PFSK-1 (cell line): ENCODE results near the gene SPIRE1.

Source experiments
- FOXP2 ChIP-seq: optimal IDR thresholded peaks from 2 replicates; pipeline ENCODE3; 2011; ENCODE audit warnings: borderline replicate concordance, control low read depth, inconsistent platforms; ENCODE audit not compliant: insufficient read depth; ENCODE audit errors: extremely low read length, extremely low read depth
- POLR2AphosphoS5 ChIP-seq: IDR thresholded peaks from 2 replicates; pipeline ENCODE4 v1.6.1; 2012; ENCODE audit warnings: low read depth, mild to moderate bottlenecking, control low read depth, low read length, moderate library complexity
- SIN3A ChIP-seq: IDR thresholded peaks from 2 replicates; pipeline ENCODE4 v1.6.1; 2012; ENCODE audit warnings: mild to moderate bottlenecking, low read length, moderate library complexity, borderline replicate concordance; ENCODE audit not compliant: insufficient read depth
- TAF1 ChIP-seq: IDR thresholded peaks from 2 replicates; pipeline ENCODE4 v1.6.1; 2012; ENCODE audit warnings: low read length, control low read depth, borderline replicate concordance; ENCODE audit not compliant: insufficient read depth
- TF ChIP-seq, protein P1 (sequence below), 2 experiments: IDR thresholded peaks; 2 replicates each; pipeline versions ENCODE4 v1.6.1 to v1.8.0; 2011 to 2012; ENCODE audit warnings: low read depth in 2 of 2, low read length in 2 of 2, control low read depth in 1 of 2, inconsistent platforms in 1 of 2, mild to moderate bottlenecking in 1 of 2, moderate library complexity in 1 of 2; ENCODE audit not compliant: insufficient read depth in 1 of 2

Gene SPIRE1

DNA sequence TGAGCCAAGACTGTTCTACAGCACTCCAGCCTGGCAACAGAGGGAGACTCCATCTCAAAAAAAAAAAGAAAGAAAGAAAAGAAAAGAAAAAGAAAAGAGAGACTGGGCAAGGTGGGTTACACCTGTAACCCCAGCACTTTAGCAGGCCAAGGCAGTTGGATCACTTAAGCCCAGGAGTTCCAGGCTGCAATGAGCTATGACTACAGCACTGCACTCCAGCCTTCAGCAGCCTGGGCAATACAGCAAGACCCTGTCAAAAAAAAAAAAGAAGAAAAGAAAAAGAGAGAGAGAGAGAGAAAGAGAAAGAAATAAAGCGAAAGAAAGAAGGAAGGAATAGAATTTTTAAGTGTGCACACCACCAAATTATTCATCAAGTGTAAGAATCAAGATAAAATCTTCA is 2.9 kb downstream of the SPIRE1 start:
- TF ChIP-seq POLR2AphosphoS5 = no peak
- no peak for TF ChIP-seq FOXP2

DNA sequence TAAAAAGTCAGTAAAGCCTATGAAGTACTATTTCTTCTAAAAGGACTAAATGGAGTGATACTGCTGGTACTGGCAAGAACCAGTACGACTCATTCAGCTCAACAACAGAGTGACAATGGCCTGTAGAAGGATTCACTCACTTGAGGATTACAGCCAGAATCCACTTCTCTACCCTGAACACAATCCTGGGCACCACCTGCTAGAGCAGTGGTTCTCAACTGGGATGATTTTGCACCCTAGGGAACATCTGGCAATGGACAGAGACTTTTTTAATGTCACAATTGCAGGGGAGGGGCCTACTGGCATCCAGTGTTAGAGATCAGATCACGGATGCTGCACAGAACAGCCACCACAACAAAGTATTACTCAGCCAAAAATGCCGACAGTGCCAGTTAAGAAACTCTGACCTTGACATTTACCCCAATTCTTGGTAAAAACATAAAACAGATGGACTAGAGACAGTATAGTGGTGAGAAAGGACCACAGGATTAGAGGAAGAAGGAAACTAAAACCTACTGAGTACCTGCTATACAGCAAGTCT is 5.0 kb downstream of the SPIRE1 start:
- TF ChIP-seq, protein P1, sequence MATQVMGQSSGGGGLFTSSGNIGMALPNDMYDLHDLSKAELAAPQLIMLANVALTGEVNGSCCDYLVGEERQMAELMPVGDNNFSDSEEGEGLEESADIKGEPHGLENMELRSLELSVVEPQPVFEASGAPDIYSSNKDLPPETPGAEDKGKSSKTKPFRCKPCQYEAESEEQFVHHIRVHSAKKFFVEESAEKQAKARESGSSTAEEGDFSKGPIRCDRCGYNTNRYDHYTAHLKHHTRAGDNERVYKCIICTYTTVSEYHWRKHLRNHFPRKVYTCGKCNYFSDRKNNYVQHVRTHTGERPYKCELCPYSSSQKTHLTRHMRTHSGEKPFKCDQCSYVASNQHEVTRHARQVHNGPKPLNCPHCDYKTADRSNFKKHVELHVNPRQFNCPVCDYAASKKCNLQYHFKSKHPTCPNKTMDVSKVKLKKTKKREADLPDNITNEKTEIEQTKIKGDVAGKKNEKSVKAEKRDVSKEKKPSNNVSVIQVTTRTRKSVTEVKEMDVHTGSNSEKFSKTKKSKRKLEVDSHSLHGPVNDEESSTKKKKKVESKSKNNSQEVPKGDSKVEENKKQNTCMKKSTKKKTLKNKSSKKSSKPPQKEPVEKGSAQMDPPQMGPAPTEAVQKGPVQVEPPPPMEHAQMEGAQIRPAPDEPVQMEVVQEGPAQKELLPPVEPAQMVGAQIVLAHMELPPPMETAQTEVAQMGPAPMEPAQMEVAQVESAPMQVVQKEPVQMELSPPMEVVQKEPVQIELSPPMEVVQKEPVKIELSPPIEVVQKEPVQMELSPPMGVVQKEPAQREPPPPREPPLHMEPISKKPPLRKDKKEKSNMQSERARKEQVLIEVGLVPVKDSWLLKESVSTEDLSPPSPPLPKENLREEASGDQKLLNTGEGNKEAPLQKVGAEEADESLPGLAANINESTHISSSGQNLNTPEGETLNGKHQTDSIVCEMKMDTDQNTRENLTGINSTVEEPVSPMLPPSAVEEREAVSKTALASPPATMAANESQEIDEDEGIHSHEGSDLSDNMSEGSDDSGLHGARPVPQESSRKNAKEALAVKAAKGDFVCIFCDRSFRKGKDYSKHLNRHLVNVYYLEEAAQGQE (IDR thresholded peaks at IDR 0.05; ENCODE audit: insufficient read depth in 1 of 2, low read depth in 2 of 2, low read length in 2 of 2) = peak in 1 of 2 experiments; percentile 27; a peak in 1 of 4 replicates
- no peak for TF ChIP-seq TAF1

DNA sequence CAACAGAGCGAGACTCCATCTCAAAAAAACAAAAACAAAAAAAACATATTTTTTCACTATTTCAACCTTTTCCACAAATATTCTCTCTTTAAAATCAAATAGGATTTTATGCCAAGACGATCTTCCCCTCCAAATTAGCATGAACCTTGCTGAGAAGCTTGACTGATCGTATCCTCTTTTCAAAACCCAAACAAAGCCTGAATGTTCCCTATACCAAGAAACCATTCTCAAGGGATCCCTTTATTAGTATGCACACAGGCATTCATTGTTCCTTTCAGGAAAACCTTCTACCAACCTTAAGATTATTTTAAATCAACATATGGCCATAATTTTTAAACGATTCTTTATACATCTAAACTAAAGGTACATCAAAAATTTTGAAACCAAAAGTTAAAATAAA is 6.3 kb downstream of the SPIRE1 start:
- TF ChIP-seq FOXP2 = no peak
- no peak for TF ChIP-seq POLR2AphosphoS5
- no peak for TF ChIP-seq TAF1
- TF ChIP-seq, protein P1 (IDR thresholded peaks at IDR 0.05; ENCODE audit: insufficient read depth in 1 of 2, low read depth in 2 of 2, low read length in 2 of 2) = no peak
- TF ChIP-seq SIN3A = no peak

DNA sequence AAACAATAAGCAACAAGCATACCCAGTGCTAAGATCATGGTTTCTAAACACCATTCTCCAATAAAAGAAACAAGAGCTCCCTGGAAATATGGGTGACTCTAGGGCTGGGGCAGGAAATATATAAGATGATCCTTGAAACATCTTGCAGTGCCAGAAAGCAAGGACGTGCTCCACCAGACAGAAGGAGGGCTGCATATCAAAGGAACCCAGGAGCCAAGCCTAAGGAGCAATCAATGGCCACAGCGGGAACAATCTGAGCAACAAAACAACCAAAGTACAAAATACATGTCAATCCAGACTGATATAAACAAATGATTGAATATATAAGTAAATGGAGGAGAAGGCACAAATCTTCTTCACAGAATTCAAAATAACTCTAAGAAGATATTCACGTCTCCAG is 10.1 kb downstream of the SPIRE1 start:
- TF ChIP-seq, protein P1 (IDR thresholded peaks at IDR 0.05; ENCODE audit: insufficient read depth in 1 of 2, low read depth in 2 of 2, low read length in 2 of 2) = no peak
- TF ChIP-seq SIN3A = no peak
- TF ChIP-seq POLR2AphosphoS5 = no peak
- no peak for TF ChIP-seq FOXP2
- TF ChIP-seq TAF1 = no peak

DNA sequence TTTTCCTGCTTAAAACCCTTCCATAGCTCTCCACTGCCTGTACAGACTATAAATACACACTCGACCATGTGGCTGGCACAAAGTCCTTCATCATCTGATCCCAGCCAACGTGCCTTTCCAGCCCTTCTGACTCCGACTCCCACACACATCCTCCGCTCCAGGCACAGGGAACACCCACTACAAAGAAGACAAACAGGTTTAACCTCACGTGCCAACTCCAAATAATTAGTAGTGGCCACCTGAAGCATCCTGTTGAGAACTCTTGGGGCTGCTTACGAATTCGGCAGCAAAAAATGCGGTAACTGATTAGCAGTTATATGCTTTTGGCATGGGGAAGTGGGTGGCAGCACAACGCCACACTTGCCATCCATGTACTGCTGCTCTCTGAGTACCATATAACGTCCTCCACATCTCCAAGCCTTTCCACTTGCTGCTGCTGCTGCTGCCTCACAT is 12.1 kb downstream of the SPIRE1 start:
- TF ChIP-seq, protein P1 (IDR thresholded peaks at IDR 0.05; ENCODE audit: insufficient read depth in 1 of 2, low read depth in 2 of 2, low read length in 2 of 2) = no peak
- TF ChIP-seq TAF1 = no peak

DNA sequence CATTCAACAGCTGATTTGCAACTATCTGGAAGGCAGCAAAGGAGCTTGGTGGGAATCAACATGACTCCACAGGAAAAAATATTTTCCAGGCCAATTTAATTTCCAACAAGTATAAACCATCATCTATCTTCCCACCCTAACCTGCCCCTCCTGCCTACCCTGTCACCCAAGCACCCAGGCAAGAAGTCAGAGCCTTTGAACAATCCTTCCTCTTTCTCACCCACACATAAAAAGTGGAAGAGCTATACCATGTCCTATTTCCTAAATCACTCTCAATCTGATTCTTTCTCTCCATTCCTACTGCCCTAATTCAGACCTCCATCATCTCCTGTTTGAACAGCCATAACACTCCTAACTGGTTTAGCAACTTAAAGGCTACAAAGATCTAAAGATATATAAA is 12.7 kb downstream of the SPIRE1 start:
- TF ChIP-seq FOXP2 (no peak), TAF1 (no peak), POLR2AphosphoS5 (no peak), SIN3A (no peak)
- TF ChIP-seq, protein P1 (IDR thresholded peaks at IDR 0.05; ENCODE audit: insufficient read depth in 1 of 2, low read depth in 2 of 2, low read length in 2 of 2) = no peak
